NCI-H748 treated with DMSO at 0.1 percent for 48 hours (cell line): Measurements from ENCODE around the gene DDAH1.

Experiments used
- DNase-seq: peaks from one replicate; lab custom pipeline; 2025; lab: John Stamatoyannopoulos, UW

Gene DDAH1

GRCh38 chr1:85440612-85441011 lies 24.3 kb downstream of the DDAH1 start:
- DNase-seq: no peak

- DNase-seq: no peak
Measured at GRCh38 chr1:85438353-85438752, 26.6 kb downstream of the DDAH1 start.

GRCh38 chr1:85437139-85437538 lies 27.8 kb downstream of the DDAH1 start:
- DNase-seq: no peak

- no peak for DNase-seq
Measured at GRCh38 chr1:85433096-85433495, 31.9 kb downstream of the DDAH1 start.

GRCh38 chr1:85428471-85429089 lies 36.4 kb downstream of the DDAH1 start:
- no peak for DNase-seq

- DNase-seq: no peak
Measured at GRCh38 chr1:85427849-85428248, 37.1 kb downstream of the DDAH1 start.

- no peak for DNase-seq
Measured at GRCh38 chr1:85427331-85427730, 37.6 kb downstream of the DDAH1 start.

- DNase-seq: no peak
Measured at GRCh38 chr1:85421179-85421578, 43.8 kb downstream of the DDAH1 start.

GRCh38 chr1:85420199-85420598 lies 44.8 kb downstream of the DDAH1 start:
- no peak for DNase-seq

GRCh38 chr1:85417876-85418275 lies 47.1 kb downstream of the DDAH1 start:
- no peak for DNase-seq

- no peak for DNase-seq
Measured at GRCh38 chr1:85417017-85417416, 47.9 kb downstream of the DDAH1 start.

GRCh38 chr1:85413169-85413568 lies 51.8 kb downstream of the DDAH1 start:
- DNase-seq: no peak

- no peak for DNase-seq
Measured at GRCh38 chr1:85411567-85412305, 53.2 kb downstream of the DDAH1 start.

GRCh38 chr1:85409516-85409915 lies 55.4 kb downstream of the DDAH1 start:
- DNase-seq: no peak

GRCh38 chr1:85407746-85408377 lies 57.1 kb downstream of the DDAH1 start:
- DNase-seq: no peak

GRCh38 chr1:85406887-85407533 lies 57.9 kb downstream of the DDAH1 start:
- no peak for DNase-seq

- DNase-seq: no peak
Measured at GRCh38 chr1:85406081-85406480, 58.9 kb downstream of the DDAH1 start.

GRCh38 chr1:85404408-85404807 lies 60.6 kb downstream of the DDAH1 start:
- no peak for DNase-seq

- DNase-seq: no peak
Measured at GRCh38 chr1:85398391-85399064, 66.4 kb downstream of the DDAH1 start.

- no peak for DNase-seq
Measured at GRCh38 chr1:85397490-85398032, 67.4 kb downstream of the DDAH1 start.

GRCh38 chr1:85396194-85396593 lies 68.8 kb downstream of the DDAH1 start:
- no peak for DNase-seq

- DNase-seq: no peak
Measured at GRCh38 chr1:85394130-85394529, 70.8 kb downstream of the DDAH1 start.
